SK-N-MC (cell line): ENCODE measurements around the gene PPP1R12B.

Experiments used
- EZH2 ChIP-seq: fragments of 200-600 bp; sonication (generic); IDR thresholded peaks from one replicate; pipeline ENCODE4 v1.6.1; 2017; ENCODE audit warnings: antibody characterized with exemption
- POLR2AphosphoS5 ChIP-seq: IDR thresholded peaks from 2 replicates; pipeline ENCODE4 v1.6.1; 2012; ENCODE audit warnings: mild to moderate bottlenecking, low read depth, low read length, borderline replicate concordance

GRCh38 chr1:202615501-202616354 is 267.2 kb downstream of the PPP1R12B start:
- TF ChIP-seq POLR2AphosphoS5 (peak; percentile 20; the same call in 1 of the 2 replicates), EZH2 (no peak)
